ENCODE results near the gene LMLN.
"Not testable (repeated sequence)": the region's sequence is repeated elsewhere in the genome, so short reads cannot be mapped to it uniquely, and the experiment has no call there.

Gene LMLN

GRCh38 chr3:197958346-197958745 lies 1.7 kb upstream of the LMLN start:
- DNase-seq, result peak in 1 of 3 donors; percentile 13

GRCh38 chr3:197958848-197959247 lies 1.2 kb upstream of the LMLN start:
- not testable (repeated sequence) for DNase-seq

- no peak for DNase-seq
Measured at GRCh38 chr3:197959500-197959890, 522 bp upstream of the LMLN start.

- DNase-seq, result peak in 2 of 3 donors; percentile 79 to 86
Measured at GRCh38 chr3:197960694-197961581, 921 bp downstream of the LMLN start.

GRCh38 chr3:197961582-197961945 lies 1.5 kb downstream of the LMLN start:
- DNase-seq, result no peak

GRCh38 chr3:197963019-197963637 lies 3.1 kb downstream of the LMLN start:
- no peak for DNase-seq

GRCh38 chr3:197967337-197967989 lies 7.4 kb downstream of the LMLN start:
- DNase-seq, result not testable (repeated sequence)

GRCh38 chr3:197970588-197970987 lies 10.6 kb downstream of the LMLN start:
- DNase-seq, result no peak

GRCh38 chr3:197974016-197974415 lies 14.0 kb downstream of the LMLN start:
- DNase-seq, result no peak

GRCh38 chr3:197975311-197975710 lies 15.3 kb downstream of the LMLN start:
- DNase-seq, result no peak

- DNase-seq, result no peak
Measured at GRCh38 chr3:197983076-197983475, 23.1 kb downstream of the LMLN start.

- no peak for DNase-seq
Measured at GRCh38 chr3:197989651-197990050, 29.6 kb downstream of the LMLN start.

GRCh38 chr3:197994736-197995135 lies 34.7 kb downstream of the LMLN start:
- DNase-seq, result no peak

GRCh38 chr3:197996855-197997254 lies 36.8 kb downstream of the LMLN start:
- DNase-seq, result no peak

GRCh38 chr3:197997936-197998335 lies 37.9 kb downstream of the LMLN start:
- no peak for DNase-seq

GRCh38 chr3:198017090-198017489 lies 57.1 kb downstream of the LMLN start:
- no peak for DNase-seq

- no peak for DNase-seq
Measured at GRCh38 chr3:198018416-198018815, 58.4 kb downstream of the LMLN start.

GRCh38 chr3:198019115-198019514 lies 59.1 kb downstream of the LMLN start:
- DNase-seq, result no peak

GRCh38 chr3:198021320-198021719 lies 61.3 kb downstream of the LMLN start:
- no peak for DNase-seq

GRCh38 chr3:198022604-198023003 lies 62.6 kb downstream of the LMLN start:
- DNase-seq, result no peak

GRCh38 chr3:198025644-198026043 lies 65.6 kb downstream of the LMLN start:
- no peak for DNase-seq

- DNase-seq, result no peak
Measured at GRCh38 chr3:198026620-198027019, 66.6 kb downstream of the LMLN start.

- no peak for DNase-seq
Measured at GRCh38 chr3:198027045-198027798, 67.2 kb downstream of the LMLN start.
